Measurements from ENCODE around the gene PRMT1. TPM values are rescaled to one million over a fixed set of nuclear protein-coding genes. Genes with fewer than 3 reads are reported as not detected.

PRMT1 gene
- polyA plus RNA-seq, 3 donors, result 205 to 221 (median 219) TPM

DNA sequence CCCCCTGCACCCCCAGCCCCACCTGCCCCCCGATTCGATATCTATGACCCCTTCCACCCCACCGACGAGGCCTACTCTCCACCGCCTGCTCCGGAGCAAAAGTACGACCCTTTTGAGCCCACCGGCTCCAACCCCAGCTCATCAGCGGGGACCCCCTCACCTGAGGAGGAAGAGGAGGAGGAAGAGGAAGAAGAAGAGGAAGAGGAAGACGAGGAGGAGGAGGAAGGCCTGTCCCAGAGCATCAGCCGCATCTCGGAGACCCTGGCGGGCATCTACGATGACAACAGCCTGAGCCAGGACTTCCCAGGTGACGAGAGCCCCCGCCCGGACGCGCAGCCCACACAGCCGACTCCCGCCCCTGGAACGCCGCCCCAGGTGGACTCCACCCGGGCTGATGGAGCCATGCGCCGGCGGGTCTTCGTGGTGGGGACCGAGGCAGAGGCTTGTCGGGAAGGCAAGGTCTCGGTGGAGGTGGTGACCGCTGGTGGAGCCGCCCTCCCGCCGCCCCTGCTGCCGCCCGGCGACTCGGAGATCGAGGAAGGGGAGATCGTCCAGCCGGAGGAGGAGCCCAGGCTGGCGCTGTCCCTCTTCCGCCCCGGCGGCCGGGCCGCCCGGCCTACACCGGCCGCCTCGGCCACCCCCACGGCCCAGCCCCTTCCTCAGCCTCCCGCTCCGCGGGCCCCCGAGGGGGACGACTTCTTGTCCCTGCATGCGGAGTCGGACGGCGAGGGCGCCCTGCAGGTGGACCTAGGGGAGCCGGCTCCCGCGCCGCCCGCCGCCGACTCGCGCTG lies 25.8 kb upstream of the PRMT1 start:
- no peak for DNase-seq (ENCODE audit: low read depth in 3 of 3, low spot score in 2 of 3)

GRCh38 chr19:49651820-49652550 lies 25.1 kb upstream of the PRMT1 start:
- DNase-seq (ENCODE audit: low read depth in 3 of 3, low spot score in 2 of 3), result no peak

GRCh38 chr19:49652551-49653465 lies 24.3 kb upstream of the PRMT1 start:
- DNase-seq (ENCODE audit: low read depth in 3 of 3, low spot score in 2 of 3), result no peak

- no peak for DNase-seq (ENCODE audit: low read depth in 3 of 3, low spot score in 2 of 3)
These were observed 23.6 kb upstream of the PRMT1 start for GRCh38 chr19:49653466-49653806.

GRCh38 chr19:49654581-49654980 lies 22.5 kb upstream of the PRMT1 start:
- no peak for DNase-seq (ENCODE audit: low read depth in 3 of 3, low spot score in 2 of 3)

- DNase-seq (ENCODE audit: low read depth in 3 of 3, low spot score in 2 of 3), result no peak
These were observed 21.3 kb upstream of the PRMT1 start for GRCh38 chr19:49655570-49656455.

DNA sequence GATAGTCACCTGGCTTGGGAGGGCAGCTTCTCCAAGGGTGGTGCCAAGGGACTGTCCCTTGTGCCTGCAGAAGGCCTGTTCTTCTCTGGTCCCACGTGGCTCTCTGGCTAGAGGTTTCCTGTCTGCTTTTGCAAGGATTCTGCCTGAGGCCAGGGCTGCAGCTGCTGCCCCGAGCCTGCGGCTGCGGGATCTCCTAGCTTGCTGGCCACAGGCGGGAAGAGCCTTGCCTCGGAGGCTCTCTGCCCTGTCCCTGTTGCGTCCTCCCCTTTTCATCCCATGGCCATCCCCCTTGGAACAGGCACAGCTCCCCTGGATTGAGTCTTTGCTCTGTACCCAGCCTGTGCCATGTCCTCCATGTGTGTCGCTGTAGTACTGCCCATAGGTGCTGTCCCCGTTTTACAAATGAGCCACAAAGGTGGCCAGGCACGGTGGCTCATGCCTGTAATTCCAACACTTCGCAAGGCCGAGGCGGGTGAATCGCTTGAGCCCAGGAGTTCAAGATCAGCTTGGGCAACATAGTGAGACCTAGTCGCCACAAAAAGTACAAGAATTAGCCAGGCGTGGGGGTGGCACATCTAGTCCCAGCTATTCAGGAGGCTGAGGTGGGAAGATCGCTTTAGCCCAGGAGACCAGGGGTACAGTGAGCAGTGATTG lies 20.5 kb upstream of the PRMT1 start:
- DNase-seq (ENCODE audit: low read depth in 3 of 3, low spot score in 2 of 3), result no peak

GRCh38 chr19:49657493-49658138 lies 19.5 kb upstream of the PRMT1 start:
- no peak for DNase-seq (ENCODE audit: low read depth in 3 of 3, low spot score in 2 of 3)

DNA sequence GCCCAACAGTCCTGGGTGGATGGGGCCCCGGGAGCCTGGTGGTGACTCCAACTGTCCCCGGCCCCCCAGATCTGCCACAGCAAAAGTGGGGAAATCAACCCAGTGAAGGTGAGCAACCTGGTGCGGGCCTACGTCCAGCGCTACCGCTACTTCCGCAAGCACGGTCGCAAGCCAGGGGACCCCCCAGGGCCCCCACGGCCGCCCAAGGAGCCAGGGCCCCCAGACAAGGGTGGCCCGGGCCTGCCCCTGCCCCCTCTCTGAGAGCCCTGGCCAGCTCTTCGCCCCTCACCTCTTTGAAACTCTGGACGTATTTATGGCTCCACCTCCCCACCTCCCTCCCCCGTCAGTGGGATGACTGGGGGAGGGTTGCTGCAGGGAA lies 18.9 kb upstream of the PRMT1 start:
- DNase-seq (ENCODE audit: low read depth in 3 of 3, low spot score in 2 of 3), result no peak

- no peak for DNase-seq (ENCODE audit: low read depth in 3 of 3, low spot score in 2 of 3)
These were observed 18.3 kb upstream of the PRMT1 start for GRCh38 chr19:49658566-49659442.

- no peak for DNase-seq (ENCODE audit: low read depth in 3 of 3, low spot score in 2 of 3)
These were observed 16.6 kb upstream of the PRMT1 start for GRCh38 chr19:49660338-49660961.

GRCh38 chr19:49662011-49662410 lies 15.1 kb upstream of the PRMT1 start:
- no peak for DNase-seq (ENCODE audit: low read depth in 3 of 3, low spot score in 2 of 3)

GRCh38 chr19:49663224-49663623 lies 13.8 kb upstream of the PRMT1 start:
- no peak for DNase-seq (ENCODE audit: low read depth in 3 of 3, low spot score in 2 of 3)

DNA sequence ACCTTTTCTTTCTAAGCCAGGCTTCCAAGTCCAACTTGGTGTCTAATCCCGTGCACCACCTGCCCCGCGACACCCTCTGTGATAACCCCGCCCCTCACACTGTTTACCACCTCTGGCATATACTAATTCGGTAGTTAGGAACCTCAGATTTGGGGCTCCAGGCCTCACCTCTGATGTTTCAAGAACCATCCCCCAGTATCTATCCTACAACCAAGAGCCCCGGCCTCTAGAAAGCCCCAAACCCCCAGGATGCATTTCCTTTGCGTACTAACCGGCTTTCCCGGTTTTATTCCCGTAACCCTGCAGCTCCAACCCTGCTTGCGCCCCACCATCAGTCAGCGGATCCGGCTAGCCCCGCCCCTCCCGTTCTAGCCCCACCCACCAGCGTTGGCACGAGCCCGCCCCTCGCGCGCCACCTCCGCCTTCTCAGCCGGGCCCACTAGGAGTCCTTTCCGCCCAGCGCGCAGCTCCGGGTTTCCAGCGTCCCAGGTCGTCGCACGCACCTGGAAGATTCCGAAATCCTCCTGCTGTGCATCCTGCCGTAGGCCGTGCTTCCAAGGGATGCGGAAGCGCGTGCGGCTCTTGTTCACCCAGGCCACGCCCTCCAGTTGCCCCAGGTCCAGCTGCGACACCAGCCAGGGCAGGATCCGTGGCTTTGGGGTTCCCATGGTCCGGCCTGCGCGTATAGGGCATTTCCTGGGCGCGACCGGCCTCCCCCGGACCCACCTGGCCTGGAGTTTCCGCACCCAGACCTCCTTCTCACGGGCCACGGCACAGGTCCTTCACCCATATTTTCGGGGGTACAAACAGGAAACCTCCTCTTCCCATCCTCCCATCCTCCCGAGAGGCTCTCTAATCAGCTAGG lies 12.7 kb upstream of the PRMT1 start:
- peak in 1 of 3 donors; percentile 66 for DNase-seq (ENCODE audit: low read depth in 3 of 3, low spot score in 2 of 3)

DNA sequence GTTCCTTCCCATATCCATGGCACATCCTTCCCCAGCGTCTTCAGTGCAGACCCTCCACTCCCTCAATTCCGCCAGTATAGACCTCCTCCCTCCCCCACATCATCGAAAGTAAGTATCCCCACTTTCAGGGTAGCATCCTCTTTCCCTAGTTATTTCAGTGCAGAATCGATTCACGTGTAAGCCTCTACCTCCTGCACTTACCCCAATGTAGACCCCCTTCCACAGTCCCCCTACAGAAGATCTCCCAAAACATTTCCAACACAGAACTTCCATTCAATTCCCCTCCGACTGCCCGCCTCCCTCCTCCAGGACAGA lies 12.1 kb upstream of the PRMT1 start:
- no peak for DNase-seq (ENCODE audit: low read depth in 3 of 3, low spot score in 2 of 3)

GRCh38 chr19:49665351-49666119 lies 11.5 kb upstream of the PRMT1 start, which contains the start of the genes BCL2L12 and IRF3:
Gene BCL2L12, plus strand, starts transcription at chr19:49665933. Its CDS starts 760 bp downstream, at chr19:49666693.
Gene IRF3, minus strand, starts transcription at chr19:49665857. Its CDS starts 1,019 bp downstream, at chr19:49664838.
- DNase-seq (ENCODE audit: low read depth in 3 of 3, low spot score in 2 of 3), result peak in 2 of 3 donors; percentile 95
